Stimulated activated CD8-positive, alpha-beta memory T cell treated with anti-CD3 and anti-CD28 coated beads, Interleukin-12 subunit alpha, Interleukin-12 subunit beta, amount 100 ng/mL, for 4 hours (primary cell): Measurements from ENCODE around the gene GLCCI1.
A peak's percentile ranks its signal among the peaks of the same experiment; 100 is the strongest.

Experiments
- DNase-seq: peaks from one replicate; pipeline ENCODE4 v3.0.0-alpha.2; 2020; ENCODE audit warnings: low read depth

GLCCI1 gene

DNA sequence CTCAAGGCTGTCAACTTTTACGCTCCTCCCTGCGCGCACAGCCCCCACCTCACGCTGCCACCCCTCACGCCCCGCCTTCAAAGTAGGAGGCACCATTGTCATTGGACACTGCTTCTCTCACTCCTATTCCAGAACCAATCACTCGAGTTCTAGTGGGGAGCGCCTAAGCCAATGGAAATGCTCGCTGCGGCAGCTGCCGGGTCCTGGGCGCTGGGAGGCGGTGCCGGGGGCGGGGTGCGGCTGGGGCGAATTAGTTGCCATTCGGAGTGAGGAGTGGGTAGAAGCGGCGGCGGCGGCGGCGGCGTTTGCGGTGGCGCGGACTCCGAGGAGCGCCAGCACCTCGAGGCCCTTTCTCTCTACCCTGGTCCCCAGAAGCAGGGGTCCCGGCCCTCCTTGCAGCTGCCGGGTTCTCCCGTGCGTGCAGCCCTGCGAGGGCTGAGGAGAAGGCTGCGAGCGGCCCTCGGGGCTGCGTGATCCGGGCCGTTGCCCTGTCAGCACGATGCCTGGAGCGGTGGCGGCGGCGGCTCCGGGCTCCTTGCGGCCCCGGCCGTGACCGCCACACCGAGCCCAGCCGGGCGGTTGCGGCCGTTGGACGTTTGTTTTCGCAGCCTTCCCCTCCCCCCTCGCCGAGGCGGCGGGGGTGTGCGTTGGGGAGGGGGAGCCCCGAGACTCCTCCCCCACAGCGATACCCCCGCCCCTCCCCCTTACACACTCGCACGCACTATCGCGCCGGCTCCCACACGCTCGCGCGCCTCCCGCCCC is at the start of gene GLCCI1:
Gene GLCCI1, plus strand, starts transcription at position 253 of the 762 bp plus-strand sequence. CDS start 555 bp downstream, outside the sequence.
- DNase-seq = peak; percentile 95

DNA sequence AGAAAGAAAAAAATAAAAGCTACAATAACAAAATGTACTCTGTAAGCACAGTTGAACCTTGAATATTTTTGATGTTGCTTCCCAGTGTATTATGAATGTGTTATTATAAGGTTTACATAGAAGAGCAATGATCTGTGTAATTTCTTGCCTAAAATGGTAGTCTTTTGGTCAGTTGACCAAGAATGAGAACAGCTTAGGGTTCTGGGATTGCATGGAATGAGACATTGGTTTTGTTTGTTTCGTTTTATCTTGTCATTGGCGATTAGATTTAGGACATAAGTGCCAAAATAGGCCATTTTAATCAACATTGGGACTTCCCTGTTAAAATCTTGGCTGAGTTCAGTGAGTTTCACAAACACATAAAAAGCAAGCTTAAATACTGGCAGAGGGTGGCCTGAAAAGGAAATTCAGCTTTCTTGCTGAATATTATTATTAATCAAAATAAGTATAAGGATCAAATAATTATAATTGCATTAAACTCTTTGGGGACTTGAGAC is 49.1 kb upstream of the GLCCI1 start:
- no peak for DNase-seq

DNA sequence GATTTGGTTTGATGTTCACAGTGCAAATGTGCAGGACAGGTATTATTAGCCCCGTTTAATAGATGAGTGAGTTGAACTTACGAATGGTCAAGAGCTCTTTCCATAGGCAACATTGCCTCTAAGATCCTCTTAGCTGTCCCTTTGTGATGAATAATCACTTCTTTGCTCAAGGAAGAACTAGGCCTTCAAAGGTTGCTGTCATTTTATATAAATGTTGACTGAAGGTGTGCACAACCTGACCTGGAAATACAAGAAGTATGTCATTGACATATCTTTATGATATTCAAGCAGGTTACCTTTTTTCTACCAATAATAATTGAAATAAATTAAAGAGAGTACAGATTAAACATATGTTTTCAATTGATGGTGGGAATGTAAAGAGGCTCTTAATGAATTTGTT is 48.5 kb upstream of the GLCCI1 start:
- DNase-seq = no peak

DNA sequence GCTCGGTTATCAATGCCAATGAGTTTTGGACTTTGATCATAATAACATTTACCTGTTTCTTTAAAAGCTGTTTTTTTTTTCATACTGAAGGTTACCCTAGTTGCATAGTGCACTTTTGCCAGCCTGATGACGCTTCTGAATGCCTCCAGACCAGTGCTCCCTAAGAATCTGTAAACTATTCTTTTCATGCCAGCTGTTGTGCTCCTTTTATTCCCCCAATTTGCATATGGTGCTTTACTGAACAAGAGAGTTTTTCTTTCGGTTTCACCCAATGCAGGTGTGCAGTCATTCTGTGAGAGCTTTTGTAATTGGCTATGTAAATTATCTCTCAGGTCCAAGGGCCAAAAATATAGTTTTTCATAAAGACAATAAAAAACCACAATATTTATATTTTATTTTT is 48.1 kb upstream of the GLCCI1 start:
- no peak for DNase-seq

DNA sequence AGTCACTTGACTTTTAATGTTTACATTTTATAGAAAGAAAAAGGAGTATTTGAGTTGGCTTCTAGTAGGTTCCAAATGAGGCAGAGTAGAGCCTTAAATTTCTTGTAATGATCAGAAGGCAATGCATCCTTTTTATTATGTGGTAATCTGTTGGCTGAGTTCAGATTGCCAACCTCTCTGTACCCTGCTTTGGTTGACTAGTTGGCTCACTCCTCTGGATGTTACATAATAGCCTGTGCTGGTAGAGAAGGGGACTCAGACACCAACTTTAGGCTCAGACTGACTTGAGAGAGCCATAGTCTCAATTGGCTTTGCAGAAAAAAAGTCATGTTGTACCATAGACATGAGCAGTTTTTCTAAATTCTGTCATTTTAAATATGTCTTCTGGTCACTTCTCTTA is 46.8 kb upstream of the GLCCI1 start:
- no peak for DNase-seq

DNA sequence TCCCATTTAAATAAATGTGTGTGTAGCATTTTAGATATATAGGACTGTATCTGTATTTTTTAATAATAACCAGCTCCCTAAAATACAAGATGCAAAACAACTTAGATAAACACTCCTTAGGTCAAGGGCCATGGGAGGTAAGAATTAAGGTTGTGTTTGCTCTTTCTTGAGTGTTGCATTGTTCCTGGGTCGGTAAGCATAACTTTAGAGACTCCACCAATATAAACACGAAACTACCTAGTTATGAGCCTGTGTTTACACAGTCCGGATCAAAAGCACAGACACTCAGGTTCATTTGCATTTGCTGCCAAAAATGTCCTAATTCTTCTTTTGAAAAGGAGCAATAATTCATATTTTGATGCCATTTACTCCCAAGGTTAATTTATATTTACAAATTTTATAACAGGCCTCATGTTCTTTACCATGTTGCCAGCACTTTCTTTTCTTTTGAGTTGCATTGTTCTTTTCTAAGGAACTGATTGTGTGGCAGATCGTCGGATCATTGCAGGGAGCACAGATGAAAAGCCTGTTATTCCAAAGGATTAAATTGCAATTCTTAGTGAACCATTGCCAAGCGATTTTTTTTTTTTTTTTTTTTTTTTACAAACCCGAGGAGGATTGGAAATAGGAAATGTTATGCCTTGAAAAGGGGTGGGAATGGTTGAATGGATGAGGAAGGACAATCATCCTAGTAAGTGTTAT is 45.8 kb upstream of the GLCCI1 start:
- DNase-seq = no peak

DNA sequence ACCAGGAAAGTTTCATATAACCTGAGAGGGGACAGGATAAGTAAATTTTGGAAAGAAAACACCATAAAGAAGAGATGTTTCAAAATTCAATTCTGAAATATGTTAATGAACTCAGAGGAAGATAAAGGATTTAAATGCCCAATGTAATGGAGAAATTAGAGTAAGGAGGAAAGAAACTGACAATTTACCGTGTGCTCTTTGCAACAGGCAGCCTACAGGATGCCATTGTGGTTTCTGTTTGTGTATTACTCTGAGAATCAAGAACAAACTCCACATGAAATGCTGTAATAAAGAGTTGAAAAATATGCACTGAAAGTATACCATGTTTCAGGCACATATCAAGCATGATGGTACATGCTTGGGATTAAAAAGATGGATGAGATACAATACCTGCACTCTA is 44.8 kb upstream of the GLCCI1 start:
- DNase-seq = no peak

DNA sequence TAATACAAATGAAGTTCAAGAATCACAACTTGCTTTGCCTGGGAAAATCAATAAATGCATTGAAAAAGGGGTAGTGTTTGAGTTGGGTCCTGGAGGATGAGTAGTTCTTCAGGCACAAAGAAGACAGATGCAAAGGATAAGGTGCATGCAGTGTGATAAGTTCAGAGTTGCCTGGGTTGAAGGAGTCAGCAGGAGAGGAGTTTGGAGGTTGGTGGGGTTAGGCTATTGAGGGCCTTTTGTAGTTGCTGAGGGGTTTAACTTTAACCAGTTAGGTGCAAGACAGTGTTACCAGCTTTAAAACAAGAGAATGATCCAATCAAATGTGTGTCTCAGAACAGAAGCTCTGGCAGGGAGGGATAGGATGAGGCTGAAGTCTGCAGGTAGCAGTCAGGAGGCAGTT is 44.3 kb upstream of the GLCCI1 start:
- DNase-seq = no peak

DNA sequence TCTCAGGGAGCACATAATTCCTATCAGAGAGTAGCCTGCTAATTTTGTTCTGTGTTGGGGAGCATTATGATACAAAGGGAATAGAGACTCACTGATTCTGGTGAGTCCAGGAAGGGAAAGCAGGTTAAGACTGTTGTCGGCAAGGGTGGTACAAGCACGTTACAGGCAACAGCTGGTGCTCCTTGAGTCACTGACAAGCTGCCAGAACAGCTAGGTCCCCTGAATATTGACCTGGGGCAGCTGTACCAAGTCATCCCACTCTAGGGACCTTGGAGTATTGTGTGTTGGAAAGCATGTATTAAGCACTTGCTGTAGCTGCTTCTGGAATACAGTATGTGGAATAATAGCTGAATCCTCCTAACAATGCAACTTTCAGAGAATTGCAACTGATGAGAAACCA is 37.0 kb upstream of the GLCCI1 start:
- DNase-seq = no peak

DNA sequence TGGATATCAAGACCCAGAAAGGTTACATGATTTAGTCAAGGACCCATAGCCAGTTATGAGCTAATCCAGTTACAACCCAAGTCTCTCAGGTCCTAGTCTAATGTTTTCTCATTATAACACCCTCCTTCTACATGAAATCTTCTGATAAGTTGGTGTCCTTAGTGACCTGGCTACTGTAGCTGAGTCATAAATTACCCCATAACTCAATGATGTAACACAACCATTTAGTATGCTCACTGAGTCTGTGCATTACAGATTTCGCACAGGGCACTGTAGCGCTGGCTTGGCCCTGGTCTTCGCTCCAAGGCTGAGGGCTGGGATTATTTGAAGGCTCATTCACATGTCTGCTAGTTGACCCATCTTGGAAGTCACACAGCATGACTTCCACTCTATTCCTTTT is 36.0 kb upstream of the GLCCI1 start:
- no peak for DNase-seq

DNA sequence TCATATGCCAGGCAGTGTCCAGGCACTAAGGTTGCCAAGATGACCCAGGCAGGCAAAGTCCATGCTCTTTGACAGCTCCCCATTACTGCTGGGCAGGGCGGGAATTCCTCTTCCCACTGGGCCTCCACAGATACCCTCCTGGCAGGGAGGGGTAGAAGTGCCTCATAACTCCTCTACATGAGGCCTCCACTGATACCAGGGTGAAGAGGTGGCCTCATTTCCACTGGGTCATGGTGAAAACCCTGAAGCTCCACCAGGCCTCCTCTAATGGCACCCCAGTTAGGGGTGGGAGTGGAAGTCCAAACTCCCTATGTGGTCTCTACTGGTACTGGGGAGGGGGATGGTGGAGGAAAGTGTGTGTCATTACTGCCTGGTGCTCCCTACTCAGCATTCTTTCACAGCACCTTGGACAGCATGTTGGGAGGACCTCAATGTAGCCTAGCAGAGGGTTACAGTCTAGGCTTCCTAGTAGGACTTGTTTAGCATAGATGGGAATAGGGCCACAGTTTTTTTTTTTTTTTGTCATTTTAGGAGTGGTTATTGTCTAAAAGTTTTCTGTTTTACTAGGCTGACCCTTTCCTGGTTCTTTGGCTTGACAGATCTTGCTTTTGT is 34.6 kb upstream of the GLCCI1 start:
- DNase-seq = no peak

DNA sequence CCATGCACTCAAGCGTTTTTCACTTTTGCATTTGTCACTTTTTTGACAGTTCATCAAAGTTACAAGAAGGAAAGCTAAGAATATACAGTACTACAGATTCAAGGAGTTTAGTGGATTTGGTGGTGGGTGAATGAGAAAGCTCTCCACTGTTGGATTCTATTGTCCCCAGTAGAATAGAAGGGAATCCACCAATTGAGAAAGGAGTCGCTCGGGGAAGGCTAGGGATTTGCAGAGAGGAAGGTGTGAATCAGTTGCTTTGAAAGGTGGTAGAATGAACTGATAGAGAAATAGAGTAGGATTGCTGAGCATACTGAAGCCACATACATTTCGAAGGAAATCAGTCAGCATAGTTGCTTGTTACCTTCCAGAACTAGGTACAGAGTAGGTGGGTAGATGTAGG is 33.7 kb upstream of the GLCCI1 start:
- no peak for DNase-seq

DNA sequence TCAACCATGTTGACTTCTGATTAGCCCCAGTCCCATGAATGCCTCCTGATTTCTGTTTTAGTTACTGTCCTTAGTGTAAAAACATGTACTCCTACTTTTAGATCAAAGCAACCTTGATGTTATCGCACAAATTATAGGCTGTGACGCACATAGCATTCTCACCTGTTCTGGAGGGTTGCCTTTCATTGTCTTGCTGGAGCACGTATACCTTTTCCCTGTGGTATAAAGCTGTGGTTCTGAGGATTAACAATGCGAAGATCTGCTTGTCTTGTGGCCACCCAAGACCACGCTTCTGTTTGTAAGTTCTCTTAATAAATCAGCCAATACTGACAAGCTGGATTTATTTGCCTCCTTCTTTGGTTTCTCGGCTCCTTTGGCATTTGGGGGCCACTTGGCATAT is 30.1 kb upstream of the GLCCI1 start:
- no peak for DNase-seq

DNA sequence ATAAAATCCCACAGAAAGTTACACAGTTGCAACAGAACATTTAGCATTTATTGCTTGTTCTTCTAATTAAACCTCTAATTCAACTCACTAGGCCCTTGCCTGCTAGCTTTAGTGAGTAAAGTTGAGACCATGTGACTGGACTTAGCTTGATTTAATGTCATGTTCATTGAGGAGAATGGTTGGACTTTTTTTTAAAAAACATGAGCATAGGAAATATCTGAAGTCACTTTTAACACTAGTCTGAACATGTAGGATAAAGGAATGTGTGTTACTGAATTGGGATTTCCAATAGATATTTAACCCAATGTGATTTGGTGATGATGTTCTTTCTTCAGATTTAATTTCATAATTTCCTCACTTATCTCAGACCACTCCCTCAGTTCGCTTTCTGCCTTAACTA is 24.6 kb upstream of the GLCCI1 start:
- DNase-seq = no peak

DNA sequence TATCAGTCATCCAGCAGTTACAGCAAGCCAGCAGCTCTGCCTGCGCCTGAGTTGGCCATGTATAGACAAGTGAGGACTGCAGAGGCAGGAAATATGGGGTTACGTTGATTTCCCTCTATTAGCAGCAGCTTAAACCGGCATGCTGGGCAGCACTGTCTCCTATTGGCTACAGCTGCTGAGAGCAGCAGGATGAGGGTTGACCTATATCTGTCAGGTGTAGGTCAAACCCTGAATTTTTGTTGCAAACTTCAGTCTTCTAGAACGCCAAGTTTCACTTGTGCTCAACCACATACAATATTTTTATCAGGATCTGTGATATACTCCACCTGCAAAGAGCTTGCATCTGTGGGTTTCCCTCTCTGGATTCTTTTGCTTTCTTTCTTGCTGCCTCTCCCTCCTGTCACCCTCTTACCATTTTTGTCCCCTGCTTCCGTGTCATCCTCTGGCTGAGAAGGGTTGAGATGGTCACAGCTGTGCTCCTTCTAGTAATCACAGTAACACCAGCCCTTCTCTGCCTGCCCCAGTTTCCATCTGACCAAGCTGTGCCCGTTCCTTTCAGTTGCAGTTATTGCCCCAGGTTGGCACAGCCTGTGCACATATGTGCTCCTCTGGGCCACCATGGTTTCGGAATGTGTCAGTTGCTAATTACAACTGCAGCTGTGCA is 23.8 kb upstream of the GLCCI1 start:
- no peak for DNase-seq

DNA sequence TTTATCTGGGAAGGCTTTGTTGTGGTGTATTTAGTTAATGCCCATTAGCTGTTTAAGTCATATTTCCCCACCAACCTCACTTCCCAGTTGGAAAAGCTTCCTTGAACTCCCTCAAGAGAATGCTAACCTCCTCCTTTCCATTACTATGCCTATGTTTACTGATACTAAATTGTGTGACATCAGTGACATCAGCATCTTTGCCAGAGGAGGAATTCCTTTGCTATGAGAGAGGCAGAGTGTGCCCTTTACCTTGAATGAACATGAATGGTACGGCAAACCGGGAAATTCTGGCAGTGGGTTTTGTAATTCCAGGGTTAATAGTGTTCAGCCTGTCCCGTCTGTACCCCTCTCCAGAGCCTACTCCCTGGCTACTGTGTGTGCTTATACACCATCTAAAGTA is 22.1 kb upstream of the GLCCI1 start:
- no peak for DNase-seq

DNA sequence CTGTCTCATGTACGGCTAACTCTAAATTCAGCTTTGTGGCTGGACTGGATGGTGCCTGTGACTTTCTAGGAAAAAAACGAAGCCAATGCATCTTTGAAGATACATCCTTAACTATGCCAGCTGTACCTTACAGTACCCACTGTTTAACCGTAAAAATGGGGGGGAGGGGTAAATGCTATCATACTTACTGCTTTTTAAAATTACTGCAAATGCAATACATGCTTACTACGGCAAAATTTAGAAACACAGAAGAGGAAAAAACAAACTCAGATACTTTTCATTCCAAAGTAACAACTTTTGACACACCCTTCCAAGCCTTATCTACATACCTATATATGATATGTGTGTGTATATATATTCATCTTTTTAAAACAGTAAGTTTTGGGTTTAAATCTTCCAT is 20.4 kb upstream of the GLCCI1 start:
- no peak for DNase-seq

DNA sequence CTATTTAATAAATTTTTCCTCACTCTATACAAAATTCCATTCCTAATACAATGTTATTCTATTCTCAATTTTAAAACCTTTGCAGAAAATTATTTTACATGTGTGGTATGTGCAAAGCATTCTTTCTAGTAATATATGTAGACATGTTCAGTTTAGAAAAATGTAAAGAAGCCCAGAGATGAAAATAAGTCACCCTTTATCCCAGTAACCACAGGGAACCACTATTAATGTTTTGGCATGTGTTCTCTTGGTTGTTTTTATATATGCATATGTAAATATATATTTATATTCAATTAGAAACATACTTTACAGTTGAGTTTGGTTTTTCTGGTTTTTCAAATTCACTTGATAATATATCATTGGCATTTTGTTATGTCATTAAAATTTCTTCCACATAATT is 14.8 kb upstream of the GLCCI1 start:
- DNase-seq = no peak

DNA sequence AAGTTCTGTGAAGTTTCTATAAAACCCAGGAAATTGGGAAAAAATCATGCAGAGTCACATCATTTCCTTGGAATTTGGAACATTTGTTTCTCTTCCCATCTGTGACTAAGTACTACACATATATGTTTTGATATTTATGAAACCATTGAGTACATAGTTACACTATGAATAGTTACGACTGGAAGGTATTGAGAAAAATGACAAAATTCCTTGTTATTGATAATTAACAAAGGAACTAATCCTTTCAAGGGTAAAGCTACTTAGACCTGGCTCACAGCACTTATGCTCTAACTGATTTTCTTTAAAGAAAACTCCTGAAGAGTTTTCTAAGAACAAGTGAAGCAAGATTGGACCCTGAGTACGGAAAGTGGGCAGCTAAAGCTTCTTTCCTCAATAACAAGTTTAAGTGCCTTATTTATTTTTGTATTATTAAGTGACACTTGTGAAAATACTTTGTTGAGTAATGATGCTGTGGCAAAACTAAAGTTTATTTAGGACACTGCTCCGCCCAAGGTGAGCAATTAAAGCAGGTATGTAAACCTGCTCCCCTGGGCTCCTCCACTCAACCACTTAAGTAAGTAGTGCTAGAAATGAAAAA is 12.0 kb upstream of the GLCCI1 start:
- DNase-seq = no peak

DNA sequence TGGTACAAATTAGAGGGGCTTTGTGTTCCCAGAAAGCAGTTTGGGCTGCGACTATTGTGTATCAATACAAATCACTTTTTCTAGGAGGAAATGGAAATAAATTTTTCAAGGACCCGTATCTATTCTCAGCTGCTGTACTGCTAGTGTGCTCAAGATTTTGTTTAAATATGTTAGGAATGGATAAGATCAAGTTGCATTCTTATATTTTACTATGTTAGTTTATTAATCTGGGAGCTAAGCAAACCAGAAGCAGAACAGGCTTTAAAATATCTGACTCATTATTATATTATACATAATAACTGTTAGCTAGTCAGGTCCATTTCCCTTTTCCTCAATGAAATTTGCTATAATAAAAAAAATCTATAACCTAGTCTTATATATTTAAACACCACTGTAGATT is 11.1 kb upstream of the GLCCI1 start:
- no peak for DNase-seq

DNA sequence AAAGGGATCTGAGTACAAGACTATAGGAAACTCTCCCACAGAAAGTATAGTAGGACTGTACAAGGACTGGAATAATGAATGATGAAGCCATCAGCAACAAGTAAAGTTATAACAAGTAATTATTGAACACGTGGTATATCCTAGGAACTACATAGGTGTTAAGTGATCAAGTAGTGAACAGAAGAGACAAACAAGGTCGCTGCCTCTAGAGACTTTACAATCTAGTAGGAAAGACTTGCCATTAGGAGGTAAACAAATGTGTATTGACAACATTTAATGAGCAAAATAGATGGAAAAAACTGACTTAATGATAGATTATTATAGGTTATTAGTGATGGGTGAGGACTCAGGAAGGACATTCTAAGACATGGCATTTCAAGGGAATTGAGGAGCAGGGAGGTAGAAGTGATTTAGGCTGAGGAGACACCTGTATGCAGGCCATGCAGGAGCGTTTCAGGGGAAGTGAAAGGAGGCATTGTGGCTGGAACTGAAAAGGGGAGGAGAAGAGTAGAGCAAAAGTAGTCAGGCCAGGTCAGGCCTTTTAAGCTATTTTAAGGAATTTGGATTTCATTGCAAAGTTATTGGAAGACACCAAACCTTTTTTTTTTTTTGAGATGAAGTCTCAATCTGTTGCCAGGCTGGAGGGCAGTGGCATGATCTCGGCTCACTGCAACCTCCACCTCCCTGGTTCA is 8.5 kb upstream of the GLCCI1 start:
- no peak for DNase-seq

DNA sequence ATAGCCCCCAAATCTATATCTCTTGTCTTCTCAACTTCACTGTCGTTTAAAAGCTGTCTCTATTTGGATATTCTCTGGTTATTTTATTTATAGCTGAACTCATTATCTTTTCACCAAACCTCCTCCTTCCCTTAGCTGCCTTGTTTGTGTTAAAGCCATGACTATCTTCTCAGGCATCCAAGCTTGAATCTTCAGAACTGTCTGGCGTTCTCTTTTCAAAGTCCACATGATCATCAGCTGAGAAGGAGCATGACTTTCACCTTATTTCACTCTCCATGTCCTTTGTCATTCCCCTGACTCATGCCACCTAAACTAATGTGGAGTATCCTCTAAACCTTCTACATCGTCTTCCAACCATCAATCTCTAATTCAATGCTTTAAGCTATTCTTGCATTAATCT is 5.7 kb upstream of the GLCCI1 start:
- DNase-seq = no peak
